ENCODE data around the gene TRIM8.

DNA sequence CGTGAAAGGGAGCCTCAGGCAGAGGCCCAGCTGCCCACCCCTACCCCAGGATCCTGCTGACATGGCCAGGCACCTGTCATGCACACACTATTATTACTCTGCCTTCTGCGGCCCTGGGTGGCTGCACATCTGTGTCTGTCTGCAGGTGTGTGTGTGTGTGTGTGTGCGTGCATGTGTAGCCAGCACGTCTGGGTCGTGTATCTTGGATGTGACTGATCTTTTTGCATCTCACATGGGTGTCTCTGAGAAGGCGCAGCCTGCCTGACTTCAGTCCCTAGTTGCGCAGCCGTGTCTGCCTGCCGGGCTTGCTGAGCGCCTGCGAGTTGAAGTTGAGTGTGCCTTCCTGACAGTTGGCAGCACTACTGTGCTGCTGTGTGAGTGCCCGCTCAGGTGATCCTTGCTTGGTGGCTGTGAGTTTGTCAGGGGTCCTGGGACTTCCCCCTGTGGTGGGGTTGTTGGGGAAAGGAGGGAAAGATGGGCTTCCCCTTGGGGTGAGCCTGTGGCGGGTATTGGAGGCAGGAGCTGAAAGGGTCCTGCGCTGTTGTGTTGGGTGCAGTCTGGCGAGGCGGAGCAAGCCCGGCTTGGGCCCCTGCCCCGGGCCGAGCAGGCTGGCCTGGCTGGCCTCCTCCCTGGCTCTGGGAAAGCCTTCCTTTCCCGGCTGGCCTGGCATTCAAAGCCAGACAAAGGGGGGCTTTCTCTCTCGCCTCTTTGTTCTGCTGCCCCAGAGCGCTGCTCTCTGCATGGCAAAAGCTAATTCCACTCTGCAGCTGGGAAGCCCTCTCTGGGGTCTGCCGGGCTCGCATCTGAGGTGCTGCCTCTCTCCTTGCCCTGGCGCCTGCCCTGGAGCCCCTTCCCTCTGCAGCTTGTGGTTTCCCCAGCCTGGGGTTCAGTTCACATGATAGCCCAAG lies 4.9 kb downstream of the TRIM8 start:
- TF ChIP-seq, protein P1, sequence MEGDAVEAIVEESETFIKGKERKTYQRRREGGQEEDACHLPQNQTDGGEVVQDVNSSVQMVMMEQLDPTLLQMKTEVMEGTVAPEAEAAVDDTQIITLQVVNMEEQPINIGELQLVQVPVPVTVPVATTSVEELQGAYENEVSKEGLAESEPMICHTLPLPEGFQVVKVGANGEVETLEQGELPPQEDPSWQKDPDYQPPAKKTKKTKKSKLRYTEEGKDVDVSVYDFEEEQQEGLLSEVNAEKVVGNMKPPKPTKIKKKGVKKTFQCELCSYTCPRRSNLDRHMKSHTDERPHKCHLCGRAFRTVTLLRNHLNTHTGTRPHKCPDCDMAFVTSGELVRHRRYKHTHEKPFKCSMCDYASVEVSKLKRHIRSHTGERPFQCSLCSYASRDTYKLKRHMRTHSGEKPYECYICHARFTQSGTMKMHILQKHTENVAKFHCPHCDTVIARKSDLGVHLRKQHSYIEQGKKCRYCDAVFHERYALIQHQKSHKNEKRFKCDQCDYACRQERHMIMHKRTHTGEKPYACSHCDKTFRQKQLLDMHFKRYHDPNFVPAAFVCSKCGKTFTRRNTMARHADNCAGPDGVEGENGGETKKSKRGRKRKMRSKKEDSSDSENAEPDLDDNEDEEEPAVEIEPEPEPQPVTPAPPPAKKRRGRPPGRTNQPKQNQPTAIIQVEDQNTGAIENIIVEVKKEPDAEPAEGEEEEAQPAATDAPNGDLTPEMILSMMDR (IDR thresholded peaks at IDR 0.05; ENCODE audit: low read depth, low read length) = no peak
- no peak for TF ChIP-seq POLR2A (IDR thresholded peaks at IDR 0.05; ENCODE audit: extremely low read depth, insufficient read length)

Measured in NB4 (cell line).